Measurements from ENCODE around the gene TGFB2.

Gene TGFB2

GRCh38 chr1:218341325-218341724 lies 3.8 kb upstream of the TGFB2 start:
- ATAC-seq (ENCODE audit: low read depth) (no peak), DNase-seq (ENCODE audit: low spot score) (no peak)
- no peaks in the 10 kb centered on the region for H3K27me3 ChIP-seq (ENCODE audit: insufficient read depth, poor library complexity, severe bottlenecking)
- peaks cover 8% of the 10 kb centered on the region for H3K4me1 ChIP-seq (ENCODE audit: insufficient read depth, poor library complexity, severe bottlenecking)
- H3K4me3 ChIP-seq (ENCODE audit: severe bottlenecking) = no peak overlapping the region
- TF ChIP-seq CTCF (IDR thresholded peaks at IDR 0.05; ENCODE audit: poor library complexity, severe bottlenecking) = no peak
- H3K27ac ChIP-seq (ENCODE audit: poor library complexity, severe bottlenecking) = no peak overlapping the region
- no peaks in the 10 kb centered on the region for H3K9me3 ChIP-seq (ENCODE audit: severe bottlenecking)
- no peaks in the 10 kb centered on the region for H3K36me3 ChIP-seq (ENCODE audit: low read depth)

GRCh38 chr1:218342091-218342490 lies 3.0 kb upstream of the TGFB2 start:
- Histone ChIP-seq H3K36me3 (ENCODE audit: low read depth) (no peaks in the 10 kb centered on the region), H3K9me3 (ENCODE audit: severe bottlenecking) (no peaks in the 10 kb centered on the region), H3K27ac (ENCODE audit: poor library complexity, severe bottlenecking) (no peak overlapping the region), H3K27me3 (ENCODE audit: insufficient read depth, poor library complexity, severe bottlenecking) (no peaks in the 10 kb centered on the region), H3K4me1 (ENCODE audit: insufficient read depth, poor library complexity, severe bottlenecking) (peaks cover 8% of the 10 kb centered on the region), H3K4me3 (ENCODE audit: severe bottlenecking) (no peak overlapping the region)
- no peak for DNase-seq (ENCODE audit: low spot score)
- no peak for ATAC-seq (ENCODE audit: low read depth)
- no peak for TF ChIP-seq CTCF (IDR thresholded peaks at IDR 0.05; ENCODE audit: poor library complexity, severe bottlenecking)

- ATAC-seq (ENCODE audit: low read depth) = peak; percentile 64
- peaks cover 11% of the 10 kb centered on the region for H3K4me1 ChIP-seq (ENCODE audit: insufficient read depth, poor library complexity, severe bottlenecking)
- no peaks in the 10 kb centered on the region for H3K9me3 ChIP-seq (ENCODE audit: severe bottlenecking)
- no peaks in the 10 kb centered on the region for H3K27me3 ChIP-seq (ENCODE audit: insufficient read depth, poor library complexity, severe bottlenecking)
- H3K36me3 ChIP-seq (ENCODE audit: low read depth) = no peaks in the 10 kb centered on the region
- H3K4me3 ChIP-seq (ENCODE audit: severe bottlenecking) = peak overlapping the region; percentile 53
- no peak for TF ChIP-seq CTCF (IDR thresholded peaks at IDR 0.05; ENCODE audit: poor library complexity, severe bottlenecking)
- peak overlapping the region; percentile 75 for H3K27ac ChIP-seq (ENCODE audit: poor library complexity, severe bottlenecking)
- no peak for DNase-seq (ENCODE audit: low spot score)
Observed at GRCh38 chr1:218345673-218346390, 696 bp downstream of the TGFB2 start.

- ATAC-seq (ENCODE audit: low read depth) (peak; percentile 13; the same call in 1 of the 3 replicates), DNase-seq (ENCODE audit: low spot score) (no peak)
- no peaks in the 10 kb centered on the region for H3K27me3 ChIP-seq (ENCODE audit: insufficient read depth, poor library complexity, severe bottlenecking)
- peak overlapping the region; percentile 53 for H3K4me3 ChIP-seq (ENCODE audit: severe bottlenecking)
- peaks cover 13% of the 10 kb centered on the region for H3K4me1 ChIP-seq (ENCODE audit: insufficient read depth, poor library complexity, severe bottlenecking)
- peak overlapping the region; percentile 75 for H3K27ac ChIP-seq (ENCODE audit: poor library complexity, severe bottlenecking)
- H3K9me3 ChIP-seq (ENCODE audit: severe bottlenecking) = no peaks in the 10 kb centered on the region
- no peak for TF ChIP-seq CTCF (IDR thresholded peaks at IDR 0.05; ENCODE audit: poor library complexity, severe bottlenecking)
- H3K36me3 ChIP-seq (ENCODE audit: low read depth) = no peaks in the 10 kb centered on the region
Observed at GRCh38 chr1:218346391-218347204, 1.5 kb downstream of the TGFB2 start.
